GM03348 (cell line): ENCODE results near the gene YTHDC1.
"Not testable (repeated sequence)": the region's sequence is repeated elsewhere in the genome, so short reads cannot be mapped to it uniquely, and the experiment has no call there.

ENCODE experiments used
- DNase-seq: peaks from one replicate; pipeline ENCODE4 v3.0.0; 2012; ENCODE audit warnings: low spot score

YTHDC1 gene

DNA sequence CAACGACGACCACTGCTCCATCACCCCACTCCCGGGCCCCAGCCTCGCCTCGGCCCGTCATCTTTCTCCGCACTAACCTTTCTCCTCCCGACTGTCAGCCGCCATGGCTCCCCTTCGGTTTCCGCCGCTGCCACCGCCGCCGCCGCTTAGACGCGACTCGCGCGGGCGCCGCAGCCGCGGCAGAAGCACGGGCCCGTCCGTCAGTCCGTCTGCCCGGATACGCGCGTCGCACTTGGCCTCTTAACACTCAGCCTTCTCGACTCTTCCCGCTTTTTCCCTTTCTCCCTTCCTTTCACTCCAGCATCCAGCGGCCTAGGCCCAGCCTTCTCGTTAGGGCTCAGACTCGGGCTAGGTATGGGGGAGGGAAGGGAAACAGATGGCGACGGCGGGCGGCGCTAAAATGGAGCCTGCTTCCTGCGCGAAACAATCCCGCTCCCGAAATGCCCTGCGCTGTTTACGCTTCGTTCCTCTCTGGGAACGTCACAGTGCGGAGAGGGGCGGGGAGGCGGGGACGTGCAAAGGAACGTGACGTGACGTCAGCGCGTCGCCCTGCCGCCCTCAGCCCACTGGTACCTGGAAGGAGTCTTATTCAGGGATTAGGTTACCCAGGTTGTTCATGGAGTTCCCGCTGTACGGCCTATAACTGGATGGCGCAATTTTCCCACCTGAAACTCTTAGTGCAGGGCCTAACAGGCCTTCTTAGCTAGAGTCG is at the start of gene YTHDC1:
YTHDC1 (minus strand) TSS at position 442 of the 712 bp plus-strand sequence; CDS start at position 105, 337 bp downstream.
- DNase-seq = peak; percentile 95

DNA sequence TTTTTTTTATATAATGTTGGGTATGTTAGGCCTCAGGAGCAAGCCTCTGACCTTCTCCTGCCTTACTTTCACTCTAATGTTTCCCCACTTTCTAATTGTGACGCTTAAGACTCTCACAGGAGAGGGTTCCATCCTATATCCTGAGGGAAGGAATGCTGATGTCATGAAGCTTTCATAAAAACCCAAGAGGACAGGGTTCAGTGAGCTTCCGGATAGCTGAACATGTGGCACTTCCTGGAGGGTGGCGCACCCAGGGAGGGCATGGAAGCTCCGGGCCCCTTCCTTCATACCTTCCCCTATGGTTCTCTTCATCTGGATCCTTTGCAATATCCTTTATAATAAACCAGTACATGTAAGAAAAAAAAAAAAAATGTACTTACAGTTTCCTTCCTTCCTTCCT is 49.4 kb upstream of the YTHDC1 start:
- no peak for DNase-seq

DNA sequence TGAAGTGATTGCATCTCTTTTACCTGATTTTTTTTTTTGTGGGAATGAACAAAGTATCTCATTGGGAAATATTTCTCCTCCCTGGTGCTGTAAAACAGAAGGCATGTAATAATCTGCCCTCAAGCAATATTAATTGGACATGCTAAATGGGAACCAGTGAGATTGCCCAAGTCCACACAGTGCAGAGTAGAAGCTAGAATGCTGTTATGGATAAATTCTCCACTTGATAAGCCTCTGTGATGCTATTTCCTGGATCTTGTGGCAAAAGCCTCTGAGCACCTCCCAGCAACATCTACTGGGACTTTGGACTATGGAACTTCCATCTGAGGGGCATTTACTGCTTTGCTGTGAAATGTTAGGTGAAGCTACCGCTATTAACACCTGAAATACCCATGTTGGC is 46.9 kb upstream of the YTHDC1 start:
- no peak for DNase-seq

DNA sequence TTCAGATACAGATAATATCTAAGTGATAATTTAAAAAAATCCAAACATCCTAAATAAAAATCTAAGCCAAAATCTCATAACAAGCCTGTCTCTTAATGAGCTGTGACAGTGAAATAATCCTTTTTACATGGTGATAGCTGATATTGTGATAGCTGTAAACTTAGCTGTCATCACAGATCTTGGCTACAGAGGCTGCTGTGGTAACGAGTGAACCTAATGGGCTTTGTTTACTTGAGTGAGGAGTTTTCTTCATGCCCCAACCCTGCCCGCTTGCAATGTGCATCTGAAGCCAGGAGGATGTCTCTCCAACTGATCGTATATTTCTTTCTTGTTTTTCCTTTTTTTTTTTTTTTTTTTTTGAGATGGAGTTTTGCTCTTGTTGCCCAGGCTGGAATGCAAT is 41.5 kb upstream of the YTHDC1 start:
- no peak for DNase-seq

DNA sequence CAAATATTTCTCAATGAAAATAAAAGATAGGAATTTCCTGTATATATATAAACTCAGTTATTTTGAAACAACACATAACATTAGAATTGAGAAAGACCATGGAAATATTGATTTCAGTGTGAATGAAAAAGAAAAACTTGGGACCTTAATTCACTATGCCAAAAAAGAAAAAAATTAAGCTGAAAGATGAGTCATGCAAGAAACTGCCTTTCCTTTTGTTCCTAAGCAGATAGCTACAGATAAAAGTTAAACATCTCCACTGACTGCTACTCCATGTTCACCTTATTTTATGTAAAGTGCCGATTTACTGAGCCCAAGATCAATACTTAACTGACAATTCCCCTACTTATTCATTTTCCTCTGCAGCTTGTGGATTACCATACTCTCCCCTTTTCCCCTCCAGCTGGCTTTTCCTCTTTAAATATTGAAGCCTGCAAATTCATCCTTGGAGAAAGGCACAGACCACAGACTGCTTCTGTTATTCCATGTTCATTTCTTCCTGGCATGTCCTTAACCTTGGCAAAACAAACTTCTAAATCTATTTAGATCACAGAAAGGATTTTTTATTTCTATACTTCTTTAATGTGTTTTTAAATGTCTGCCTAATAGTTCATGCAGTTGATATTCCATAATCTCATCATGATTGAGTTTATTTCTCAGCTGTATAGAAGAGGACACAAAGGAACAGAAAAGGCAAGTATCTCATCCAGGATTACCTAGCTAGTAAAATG is 40.5 kb upstream of the YTHDC1 start:
- no peak for DNase-seq

DNA sequence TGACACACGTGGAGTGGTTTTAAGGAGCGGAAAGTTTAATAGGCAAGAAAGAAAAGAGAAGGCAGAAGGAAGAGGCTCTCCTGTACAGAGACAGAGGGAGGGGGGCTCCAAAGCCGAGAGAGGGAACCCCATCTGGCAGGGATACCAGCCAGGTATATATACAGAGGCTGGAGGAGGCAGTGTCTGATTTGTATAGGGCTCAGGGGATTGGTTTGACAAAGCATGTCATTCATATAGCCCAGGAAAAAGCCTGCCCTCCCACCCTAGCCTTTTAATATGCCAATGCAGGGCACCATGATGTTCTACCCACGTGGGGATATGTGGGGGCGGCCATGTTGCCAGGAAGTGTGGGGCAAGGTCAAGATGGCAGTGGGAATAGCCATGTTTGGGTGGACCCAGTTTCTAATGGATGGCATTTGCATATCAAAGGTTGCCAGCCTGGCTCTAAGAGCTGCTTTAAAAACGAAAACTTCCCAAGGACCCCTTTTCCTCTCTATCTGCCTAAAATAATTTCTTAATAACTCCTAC is 39.6 kb upstream of the YTHDC1 start:
- not testable (repeated sequence) for DNase-seq

DNA sequence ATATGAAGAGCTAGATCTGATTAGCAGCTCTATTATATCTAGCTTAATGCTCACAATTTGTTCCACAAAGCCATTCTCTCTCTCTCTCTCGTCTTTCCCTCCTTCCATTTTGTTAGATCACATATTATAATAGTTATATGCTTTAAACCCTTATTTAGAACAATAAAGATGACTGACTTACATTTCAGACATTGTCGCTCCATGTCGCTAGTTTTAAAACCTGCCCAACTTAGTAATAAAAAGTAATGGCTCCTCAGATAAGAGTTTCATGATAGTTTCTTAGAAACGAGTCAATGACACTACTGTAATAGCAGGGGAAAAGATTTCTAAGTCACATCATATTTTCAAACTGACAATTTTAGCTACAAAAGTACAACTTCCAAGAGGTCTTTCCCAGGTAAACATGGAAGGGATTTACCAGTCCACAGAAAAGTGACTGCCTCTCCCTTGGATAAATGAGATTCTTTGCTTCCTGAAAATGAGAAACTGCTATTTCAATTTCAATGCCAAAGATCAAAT is 38.5 kb upstream of the YTHDC1 start:
- no peak for DNase-seq

DNA sequence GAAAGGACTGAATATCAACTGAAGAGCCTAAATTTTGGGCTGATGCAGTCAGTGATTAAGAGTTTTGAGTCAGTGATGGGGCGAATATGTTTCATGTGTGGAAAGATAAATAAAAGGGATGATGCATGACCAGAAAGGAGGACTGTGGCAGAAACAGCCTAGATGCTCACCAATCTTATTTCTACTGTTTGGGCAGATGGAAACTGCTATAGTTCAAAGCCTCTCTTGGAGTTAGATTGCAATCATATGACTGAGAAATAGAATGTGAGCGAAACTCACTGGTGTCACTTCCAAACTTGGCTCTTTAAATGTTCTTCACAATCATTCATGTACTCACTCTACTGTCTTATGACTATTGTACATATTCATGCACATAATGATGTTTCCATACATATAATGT is 35.4 kb upstream of the YTHDC1 start:
- DNase-seq = no peak

DNA sequence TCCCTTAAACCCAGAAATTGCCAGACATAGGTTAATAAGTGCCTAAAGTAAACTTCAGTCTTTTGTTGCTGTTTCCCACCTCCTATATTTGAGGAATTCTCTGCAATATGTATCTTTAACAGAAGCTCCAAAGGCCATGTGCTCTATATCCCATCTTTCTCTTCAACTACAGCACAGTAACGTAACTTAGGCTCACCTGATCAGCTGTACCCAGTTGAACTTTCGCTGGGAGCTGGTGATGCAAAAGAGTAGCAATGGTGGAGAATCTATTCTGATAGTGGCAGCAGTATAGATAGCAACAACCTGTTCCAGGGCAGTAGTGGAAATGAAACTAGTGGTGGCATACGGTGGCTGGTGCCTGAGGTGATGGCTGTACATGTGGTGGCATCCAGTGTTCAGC is 33.2 kb upstream of the YTHDC1 start:
- no peak for DNase-seq

DNA sequence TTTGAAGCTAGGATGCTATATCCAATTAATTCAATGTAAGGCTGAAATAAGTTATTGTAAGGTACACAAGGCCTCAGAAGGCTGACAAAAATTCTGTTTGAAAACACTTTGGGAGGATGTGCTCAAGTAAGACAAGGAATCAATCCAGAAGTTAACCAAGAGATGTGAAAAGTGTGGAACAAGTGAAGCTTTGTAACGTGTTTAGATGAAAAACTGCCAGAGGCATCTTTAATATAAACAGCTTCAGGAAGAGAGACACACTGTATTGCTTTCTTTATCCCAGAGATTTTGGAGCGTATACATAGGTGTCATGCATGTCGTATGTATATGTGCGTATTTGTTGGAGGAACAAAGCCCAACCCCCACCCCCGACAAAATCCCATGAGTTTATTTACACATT is 28.3 kb upstream of the YTHDC1 start:
- no peak for DNase-seq

DNA sequence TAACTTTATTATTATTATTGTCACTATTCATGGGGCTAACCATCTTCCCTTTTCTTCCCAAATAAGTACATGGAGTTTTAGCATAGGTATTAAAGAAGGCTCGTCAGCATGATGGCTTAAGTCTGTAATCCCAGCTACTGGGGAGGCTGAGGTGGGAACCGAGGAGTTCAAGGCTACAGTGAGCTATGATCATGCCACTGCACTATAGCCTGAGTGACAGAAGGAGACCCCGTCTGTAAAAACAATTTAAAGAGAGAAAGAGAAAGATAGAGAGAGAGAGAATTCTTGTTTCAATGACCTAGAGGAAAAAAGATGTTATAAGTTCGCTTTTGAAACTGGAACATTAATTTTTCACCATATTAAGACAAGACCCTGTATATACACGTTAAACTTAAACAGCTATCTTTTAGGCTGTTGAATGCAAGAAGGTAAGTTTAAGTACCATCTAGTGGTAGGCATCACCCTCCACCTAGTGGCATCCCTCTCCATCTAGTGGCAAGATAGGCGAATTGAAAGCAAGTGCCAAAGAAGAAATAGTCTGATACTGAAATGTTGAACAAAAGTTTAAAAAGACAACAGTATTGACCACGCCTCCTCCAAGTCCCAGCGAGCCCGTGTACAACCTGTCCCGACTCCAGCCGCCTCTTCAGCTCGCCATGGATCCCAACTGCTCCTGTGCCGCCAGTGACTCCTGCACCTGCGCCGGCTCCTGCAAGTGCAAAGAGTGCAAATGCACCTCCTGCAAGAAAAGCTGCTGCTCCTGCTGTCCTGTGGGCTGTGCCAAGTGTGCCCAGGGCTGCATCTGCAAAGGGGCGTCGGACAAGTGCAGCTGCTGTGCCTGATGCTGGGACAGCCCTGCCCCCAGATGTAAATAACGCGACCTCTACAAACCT is 26.0 kb upstream of the YTHDC1 start:
- peak; percentile 80 for DNase-seq

DNA sequence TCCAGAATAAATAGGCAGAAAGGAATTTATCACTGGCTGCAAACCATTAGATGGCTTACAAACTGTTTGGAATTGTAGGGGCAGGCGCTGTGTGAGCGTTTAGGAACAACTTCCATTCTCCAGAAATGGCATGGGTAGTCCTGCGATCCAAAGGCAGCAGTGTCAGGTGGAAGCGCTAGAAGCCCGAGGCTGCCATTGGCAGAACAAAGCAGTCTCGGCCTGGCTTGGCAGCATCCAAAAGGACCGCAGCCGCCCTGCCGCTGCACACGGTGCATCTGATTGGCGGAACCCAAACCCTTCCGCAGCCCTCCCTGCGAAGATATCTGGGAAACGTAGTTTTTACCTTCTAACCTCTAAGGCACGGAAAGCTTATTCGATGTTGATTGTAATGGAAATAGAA is 23.6 kb upstream of the YTHDC1 start:
- peak; percentile 90 for DNase-seq

DNA sequence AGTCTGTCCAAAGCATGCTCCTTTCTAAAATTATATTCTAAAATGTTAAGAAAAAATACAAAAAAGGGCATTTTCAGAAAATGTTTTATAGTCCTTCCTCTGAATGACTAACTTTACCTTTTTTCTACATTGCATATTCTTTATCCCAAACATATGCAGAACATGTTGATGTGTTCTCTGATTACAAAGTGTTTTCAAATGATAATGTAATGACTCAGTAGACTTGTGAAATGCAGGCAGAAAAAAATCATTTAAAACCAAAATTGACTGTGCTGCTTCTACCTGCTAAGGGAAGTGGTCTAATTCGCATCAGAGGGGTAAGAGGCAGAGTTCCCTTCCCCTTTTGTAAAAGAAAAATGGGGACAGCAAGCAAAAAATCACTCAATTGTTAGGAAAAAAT is 22.7 kb upstream of the YTHDC1 start:
- DNase-seq = peak; percentile 27

DNA sequence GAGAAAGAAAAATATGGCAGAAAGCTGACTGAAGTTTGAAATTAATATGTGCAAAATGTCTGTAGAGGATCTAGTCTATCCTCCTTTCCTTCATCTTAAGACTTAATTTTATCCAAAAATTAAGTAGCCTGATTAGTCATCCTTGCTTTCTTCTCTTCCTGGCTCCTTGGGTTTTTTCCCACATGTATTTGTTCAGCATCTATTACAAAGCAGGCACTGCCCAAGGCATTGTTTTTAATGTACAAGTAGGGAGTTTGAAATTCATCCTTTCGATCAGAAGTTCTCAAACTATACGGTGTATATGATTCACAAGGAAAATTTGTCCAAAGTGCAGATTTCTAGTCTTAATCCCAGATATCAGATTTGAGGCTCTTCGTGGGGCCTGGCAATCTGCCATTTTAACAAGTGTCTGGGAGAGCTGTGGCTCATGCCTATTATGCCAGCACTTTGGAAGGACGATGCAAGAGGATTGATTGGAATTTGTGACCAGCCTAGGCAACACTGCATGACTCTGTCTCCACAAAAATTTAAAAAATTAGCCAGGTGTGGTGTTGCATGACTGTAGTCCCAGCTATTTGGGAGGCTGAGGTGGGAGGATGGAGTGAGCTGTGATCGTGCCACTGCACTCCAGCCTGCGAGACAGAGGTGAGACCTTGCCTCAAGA is 19.4 kb upstream of the YTHDC1 start:
- peak; percentile 15 for DNase-seq

DNA sequence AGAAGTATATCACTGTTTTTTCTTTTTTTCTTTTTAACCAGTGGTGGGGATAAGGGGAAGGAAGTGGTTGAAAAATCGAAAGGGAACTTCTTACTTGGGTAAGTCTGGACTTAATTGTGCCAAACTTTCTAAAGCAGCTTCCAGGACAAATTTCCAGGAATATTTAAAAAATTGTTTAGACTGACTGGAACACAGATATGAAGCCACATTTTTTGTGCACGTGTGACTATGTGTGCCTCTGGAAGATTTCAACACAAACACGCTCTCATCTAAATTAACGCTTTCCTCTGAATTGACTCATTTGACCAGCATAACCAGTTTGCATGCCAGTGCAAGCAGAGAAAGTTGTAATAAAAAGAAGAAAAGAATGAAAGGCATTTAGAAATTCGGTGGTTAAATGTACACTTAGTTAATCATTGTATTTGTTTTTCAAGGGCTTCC is 18.8 kb upstream of the YTHDC1 start:
- peak; percentile 68 for DNase-seq

DNA sequence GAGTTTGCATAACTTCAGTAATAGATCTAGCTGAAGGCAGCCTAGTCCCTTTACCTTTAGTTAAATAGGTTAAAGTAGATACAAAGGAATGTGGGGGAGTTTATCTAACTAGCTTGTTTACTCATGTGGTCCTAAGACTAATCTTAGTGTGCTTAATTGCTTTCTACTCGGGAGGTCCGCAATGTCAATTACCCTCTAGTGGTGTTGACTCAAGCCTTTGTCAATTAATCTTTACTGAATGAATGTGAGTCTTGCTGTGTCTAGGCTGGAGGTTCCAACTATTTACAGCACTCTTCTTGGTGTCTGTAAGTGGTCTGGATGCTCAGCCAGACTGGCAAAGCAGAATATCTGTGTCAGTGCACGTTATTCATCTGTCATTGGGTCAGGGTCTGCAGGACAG is 17.9 kb upstream of the YTHDC1 start:
- no peak for DNase-seq

DNA sequence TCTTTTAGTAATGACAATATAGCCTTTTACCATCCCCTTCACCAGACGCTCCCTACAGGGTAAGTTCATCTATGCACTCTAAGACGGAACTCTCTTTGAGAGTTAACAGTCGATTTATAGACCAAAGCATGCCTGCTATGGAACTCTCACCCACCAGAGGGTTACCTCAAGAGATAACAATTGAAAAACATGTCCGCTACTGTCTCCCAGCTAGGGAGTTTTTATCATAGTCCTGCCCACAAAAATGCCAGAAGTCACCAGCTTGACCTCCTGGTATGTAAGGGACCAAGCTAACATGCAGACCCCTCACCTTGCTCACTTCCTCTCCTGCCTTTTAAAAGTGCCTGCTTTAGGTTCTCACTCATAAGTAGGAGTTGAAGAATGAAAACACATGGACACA is 16.7 kb upstream of the YTHDC1 start:
- no peak for DNase-seq

DNA sequence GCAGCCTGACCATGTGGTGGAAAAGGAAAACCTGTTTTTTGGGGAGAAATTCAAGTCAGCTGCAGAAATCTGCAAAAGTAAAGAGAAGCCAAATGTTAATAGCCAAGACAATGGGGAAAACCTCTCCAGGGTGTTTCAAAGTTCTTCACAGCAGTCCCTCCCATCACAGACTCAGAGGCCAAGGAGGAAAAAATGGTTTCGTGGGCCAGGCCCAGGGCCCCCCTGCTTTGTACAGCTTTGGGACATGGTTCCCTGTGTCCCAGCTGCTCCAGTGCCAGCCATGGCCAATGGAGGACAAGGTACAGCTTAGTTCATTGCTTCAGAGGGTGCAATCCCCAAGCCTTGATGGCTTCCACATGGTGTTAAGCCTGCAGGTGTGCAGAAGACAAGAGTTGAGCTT is 15.2 kb upstream of the YTHDC1 start:
- no peak for DNase-seq

DNA sequence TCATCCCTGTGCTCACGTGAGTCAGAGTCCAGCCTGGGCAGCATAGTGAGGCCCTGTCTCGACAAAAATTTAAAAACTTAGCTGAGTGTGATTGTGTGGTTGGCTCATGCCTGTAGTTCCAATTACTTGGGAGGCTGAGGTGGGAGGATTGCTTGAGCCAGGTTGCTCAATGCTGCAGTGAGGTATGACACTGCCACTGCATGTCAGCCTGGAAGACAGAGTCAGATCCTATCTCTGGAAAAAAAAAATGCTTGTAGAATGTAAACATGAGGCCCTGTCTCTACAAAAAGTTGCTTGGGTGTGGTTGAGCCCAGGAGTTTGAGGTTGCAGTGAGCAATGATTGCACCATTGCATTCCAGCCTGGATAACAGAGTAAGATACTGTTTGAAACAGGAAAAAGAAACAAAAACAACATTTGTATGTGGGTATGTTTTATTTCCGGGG is 11.3 kb upstream of the YTHDC1 start:
- peak; percentile 43 for DNase-seq

DNA sequence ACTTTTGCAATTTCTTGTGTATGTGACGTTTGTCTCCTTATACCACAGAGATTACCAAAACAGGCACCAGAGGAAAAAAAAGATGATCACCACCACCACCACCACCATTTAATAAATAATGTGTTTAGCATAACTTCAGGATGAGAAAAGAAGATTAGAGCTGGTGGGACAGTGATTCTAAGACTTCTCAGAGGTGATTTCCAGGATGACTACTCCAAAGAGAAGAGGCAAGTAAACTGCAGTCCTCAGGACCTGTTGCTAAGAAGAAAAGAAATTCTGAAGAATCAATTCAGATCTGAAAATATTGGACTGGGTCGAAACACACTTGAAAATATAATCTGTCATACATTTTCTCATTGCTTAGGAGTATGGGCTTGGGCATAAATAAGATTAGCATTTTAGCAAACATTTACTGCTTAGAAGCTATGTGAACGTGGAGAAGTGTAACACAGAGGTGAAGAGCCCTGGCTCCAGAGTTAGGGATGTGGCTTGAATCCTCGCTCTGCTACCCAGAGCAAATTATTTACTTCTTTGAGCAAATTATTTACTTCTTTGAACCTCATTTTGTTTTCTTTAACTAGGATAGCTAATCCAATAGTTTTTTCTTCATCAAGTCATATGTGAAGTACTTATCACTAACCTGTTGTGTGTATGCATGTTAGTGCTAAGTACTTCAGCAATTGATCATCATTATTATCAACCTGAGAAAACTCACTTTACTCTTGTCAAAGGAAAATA is 10.5 kb upstream of the YTHDC1 start:
- no peak for DNase-seq

DNA sequence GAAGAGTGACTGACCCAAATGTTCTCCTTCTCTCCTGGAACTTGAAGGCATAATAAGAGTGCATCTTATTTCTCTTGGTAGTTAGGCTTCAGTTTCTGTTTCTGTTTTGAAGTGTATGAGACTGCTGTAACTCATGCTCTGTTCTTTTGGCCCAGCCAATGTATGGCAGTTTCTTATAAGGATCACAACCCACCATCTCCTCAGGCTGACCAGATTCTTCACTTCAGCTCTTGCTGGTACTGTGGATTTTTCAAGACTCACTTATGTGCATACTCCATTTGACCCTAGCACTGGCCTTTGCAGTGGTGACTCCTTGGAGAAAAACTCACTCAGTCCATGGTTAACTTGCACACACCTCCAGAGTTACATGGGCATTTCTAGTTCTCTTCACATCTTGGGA is 9.6 kb upstream of the YTHDC1 start:
- DNase-seq = no peak
